GM12891 (cell line): ENCODE data around the gene HOXB5.

Experiments used
- POLR2A ChIP-seq: IDR thresholded peaks from 2 replicates; pipeline ENCODE4 v1.6.1; 2011; ENCODE audit warnings: low read depth, low read length, control low read depth
- POU2F2 ChIP-seq: IDR thresholded peaks from 2 replicates; pipeline ENCODE4 v1.6.1; 2011; ENCODE audit warnings: low read depth, mild to moderate bottlenecking, control low read depth, low read length, moderate library complexity
- TAF1 ChIP-seq: IDR thresholded peaks from 2 replicates; pipeline ENCODE4 v1.6.1; 2011; ENCODE audit warnings: low read depth, low read length, control low read depth

DNA sequence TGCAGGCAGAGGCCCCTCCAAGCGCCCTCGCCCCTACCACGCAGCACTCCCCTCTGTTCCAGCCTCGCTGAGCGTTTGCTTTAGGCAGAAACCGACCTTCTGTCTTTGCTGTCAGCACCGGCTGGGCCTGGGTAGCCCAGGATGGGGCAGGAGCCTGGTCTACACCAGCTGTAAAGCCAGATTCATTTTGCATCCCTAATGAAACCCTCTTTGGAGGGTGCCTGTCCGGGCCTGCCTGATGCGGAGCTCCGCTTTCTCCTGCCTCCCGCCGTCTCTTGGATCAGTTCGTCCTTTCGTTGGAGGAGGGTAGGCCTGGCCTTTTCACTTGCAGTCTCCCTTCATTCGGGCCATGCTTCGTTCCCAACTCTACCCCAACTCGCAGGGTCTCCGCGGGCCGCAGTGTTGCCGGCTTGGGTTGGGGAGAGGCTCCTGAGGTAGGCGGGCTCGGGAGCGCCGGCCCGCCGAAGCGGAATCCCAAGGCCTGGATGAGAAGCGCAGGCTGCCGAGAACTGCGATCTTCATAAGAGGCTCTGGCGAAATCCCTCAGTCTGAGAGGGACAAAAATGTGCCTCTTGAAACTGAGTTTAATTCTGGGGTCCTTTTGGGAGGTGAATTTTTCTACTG lies 26.4 kb upstream of the HOXB5 start:
- TF ChIP-seq POLR2A (no peak), POU2F2 (no peak), TAF1 (no peak)
